GM21529 (cell line): Measurements from ENCODE around the gene DOCK10.
"Not testable (repeated sequence)": the region's sequence is repeated elsewhere in the genome, so short reads cannot be mapped to it uniquely, and the experiment has no call there.

Experiments used
- ATAC-seq: cut with Tn5 transposase; IDR thresholded peaks from one replicate; pipeline ENCODE4 v1.9.1; 2021; ENCODE audit not compliant: unreplicated experiment

The DOCK10 gene

GRCh38 chr2:225041851-225042799, at the start of gene DOCK10:
Gene DOCK10 (minus strand): TSS chr2:225042468. CDS start chr2:225042374, 94 bp downstream.
- peak; percentile 21 for ATAC-seq

GRCh38 chr2:225091336-225091735, 49.1 kb upstream of the DOCK10 start:
- ATAC-seq: no peak

GRCh38 chr2:225090746-225091145, 48.5 kb upstream of the DOCK10 start:
- no peak for ATAC-seq

GRCh38 chr2:225086915-225087314, 44.6 kb upstream of the DOCK10 start:
- no peak for ATAC-seq

- no peak for ATAC-seq
These were observed 44.2 kb upstream of the DOCK10 start for GRCh38 chr2:225086439-225086838.

GRCh38 chr2:225083276-225083675, 41.0 kb upstream of the DOCK10 start:
- no peak for ATAC-seq

GRCh38 chr2:225076125-225076524, 33.9 kb upstream of the DOCK10 start:
- ATAC-seq: no peak

- no peak for ATAC-seq
These were observed 32.8 kb upstream of the DOCK10 start for GRCh38 chr2:225074919-225075681.

GRCh38 chr2:225074366-225074765, 32.1 kb upstream of the DOCK10 start:
- ATAC-seq: no peak

- no peak for ATAC-seq
These were observed 30.9 kb upstream of the DOCK10 start for GRCh38 chr2:225073198-225073597.

- ATAC-seq: no peak
These were observed 30.2 kb upstream of the DOCK10 start for GRCh38 chr2:225072444-225072843.

- ATAC-seq: no peak
These were observed 28.5 kb upstream of the DOCK10 start for GRCh38 chr2:225070811-225071210.

- ATAC-seq: no peak
These were observed 27.7 kb upstream of the DOCK10 start for GRCh38 chr2:225069966-225070365.

GRCh38 chr2:225069477-225069876, 27.2 kb upstream of the DOCK10 start:
- ATAC-seq: no peak

- no peak for ATAC-seq
These were observed 23.6 kb upstream of the DOCK10 start for GRCh38 chr2:225065882-225066281.

- ATAC-seq: no peak
These were observed 22.7 kb upstream of the DOCK10 start for GRCh38 chr2:225064928-225065327.

- ATAC-seq: no peak
These were observed 22.1 kb upstream of the DOCK10 start for GRCh38 chr2:225064362-225064761.

GRCh38 chr2:225056330-225057073, 14.2 kb upstream of the DOCK10 start:
- ATAC-seq: no peak

GRCh38 chr2:225055714-225056113, 13.4 kb upstream of the DOCK10 start:
- no peak for ATAC-seq

GRCh38 chr2:225052703-225053102, 10.4 kb upstream of the DOCK10 start:
- ATAC-seq: peak; percentile 91

GRCh38 chr2:225047502-225047901, 5.2 kb upstream of the DOCK10 start:
- ATAC-seq: not testable (repeated sequence)
